ENCODE data around the gene C1QL1.

Gene C1QL1

DNA sequence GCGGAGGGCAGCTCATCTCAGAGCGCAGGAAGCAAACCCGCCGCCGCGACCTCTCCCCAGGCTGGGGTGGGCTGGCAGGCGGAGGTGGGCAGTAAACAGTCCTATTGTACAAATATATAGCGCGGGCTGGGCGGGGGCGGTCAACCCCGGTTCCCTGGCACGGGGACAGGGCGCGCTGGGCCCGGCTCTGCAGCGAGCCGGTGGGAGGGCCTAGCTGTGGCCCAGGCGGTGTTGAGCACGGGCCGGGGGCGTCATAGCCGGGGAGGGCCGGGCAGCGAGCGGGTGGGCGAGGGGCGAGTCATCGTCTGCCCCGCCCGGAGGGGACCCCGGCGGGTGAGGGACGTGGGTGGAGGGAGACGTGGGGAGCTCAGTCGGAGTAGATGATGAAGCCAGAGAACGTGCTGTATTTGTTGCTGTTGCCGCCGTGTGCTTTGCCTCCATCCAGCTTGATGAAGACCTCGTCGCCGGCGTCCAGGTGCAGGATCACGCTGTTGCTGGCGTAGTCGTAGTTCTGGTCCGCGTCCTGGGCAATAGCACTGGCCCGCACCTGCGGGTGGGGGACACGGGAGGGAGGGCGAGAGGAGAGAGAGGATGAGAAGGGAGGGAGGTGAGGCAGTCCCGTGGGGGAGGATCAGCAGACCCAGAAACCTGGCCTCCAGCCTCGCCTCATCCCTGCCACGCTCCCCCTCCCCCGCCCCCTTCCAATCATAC, 8.1 kb downstream of the C1QL1 start:
- POLR2A ChIA-PET, result interaction anchor here (0.5 kb wide), 1 partner anchor 188 kb away, joined by 3 read pairs; the partner anchor contains the start of gene HEXIM1
- TF ChIP-seq, protein P1, sequence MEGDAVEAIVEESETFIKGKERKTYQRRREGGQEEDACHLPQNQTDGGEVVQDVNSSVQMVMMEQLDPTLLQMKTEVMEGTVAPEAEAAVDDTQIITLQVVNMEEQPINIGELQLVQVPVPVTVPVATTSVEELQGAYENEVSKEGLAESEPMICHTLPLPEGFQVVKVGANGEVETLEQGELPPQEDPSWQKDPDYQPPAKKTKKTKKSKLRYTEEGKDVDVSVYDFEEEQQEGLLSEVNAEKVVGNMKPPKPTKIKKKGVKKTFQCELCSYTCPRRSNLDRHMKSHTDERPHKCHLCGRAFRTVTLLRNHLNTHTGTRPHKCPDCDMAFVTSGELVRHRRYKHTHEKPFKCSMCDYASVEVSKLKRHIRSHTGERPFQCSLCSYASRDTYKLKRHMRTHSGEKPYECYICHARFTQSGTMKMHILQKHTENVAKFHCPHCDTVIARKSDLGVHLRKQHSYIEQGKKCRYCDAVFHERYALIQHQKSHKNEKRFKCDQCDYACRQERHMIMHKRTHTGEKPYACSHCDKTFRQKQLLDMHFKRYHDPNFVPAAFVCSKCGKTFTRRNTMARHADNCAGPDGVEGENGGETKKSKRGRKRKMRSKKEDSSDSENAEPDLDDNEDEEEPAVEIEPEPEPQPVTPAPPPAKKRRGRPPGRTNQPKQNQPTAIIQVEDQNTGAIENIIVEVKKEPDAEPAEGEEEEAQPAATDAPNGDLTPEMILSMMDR (IDR thresholded peaks at IDR 0.05; ENCODE audit: control extremely low read depth, extremely low read depth, low read depth, missing control alignments), result no peak
- no peak for DNase-seq (ENCODE audit: extremely low spot score)
- CTCF ChIA-PET, result interaction anchor here (1.1 to 3.9 kb wide), 3 partner anchors 9 to 175 kb away, joined by 3 to 11 read pairs (median 4); partner anchors contain the start of gene ACBD4

- DNase-seq (ENCODE audit: extremely low spot score), result no peak
- TF ChIP-seq, protein P1 (IDR thresholded peaks at IDR 0.05; ENCODE audit: control extremely low read depth, extremely low read depth, low read depth, missing control alignments), result no peak
- CTCF ChIA-PET, result interaction anchor here (1.2 to 2.1 kb wide), 5 partner anchors 8 to 63 kb away, joined by 3 to 7 read pairs (median 3); no protein-coding TSS in a partner anchor
- POLR2A ChIA-PET, result no interaction called here
Measured at GRCh38 chr17:44956998-44957981, 10.8 kb downstream of the C1QL1 start.

DNA sequence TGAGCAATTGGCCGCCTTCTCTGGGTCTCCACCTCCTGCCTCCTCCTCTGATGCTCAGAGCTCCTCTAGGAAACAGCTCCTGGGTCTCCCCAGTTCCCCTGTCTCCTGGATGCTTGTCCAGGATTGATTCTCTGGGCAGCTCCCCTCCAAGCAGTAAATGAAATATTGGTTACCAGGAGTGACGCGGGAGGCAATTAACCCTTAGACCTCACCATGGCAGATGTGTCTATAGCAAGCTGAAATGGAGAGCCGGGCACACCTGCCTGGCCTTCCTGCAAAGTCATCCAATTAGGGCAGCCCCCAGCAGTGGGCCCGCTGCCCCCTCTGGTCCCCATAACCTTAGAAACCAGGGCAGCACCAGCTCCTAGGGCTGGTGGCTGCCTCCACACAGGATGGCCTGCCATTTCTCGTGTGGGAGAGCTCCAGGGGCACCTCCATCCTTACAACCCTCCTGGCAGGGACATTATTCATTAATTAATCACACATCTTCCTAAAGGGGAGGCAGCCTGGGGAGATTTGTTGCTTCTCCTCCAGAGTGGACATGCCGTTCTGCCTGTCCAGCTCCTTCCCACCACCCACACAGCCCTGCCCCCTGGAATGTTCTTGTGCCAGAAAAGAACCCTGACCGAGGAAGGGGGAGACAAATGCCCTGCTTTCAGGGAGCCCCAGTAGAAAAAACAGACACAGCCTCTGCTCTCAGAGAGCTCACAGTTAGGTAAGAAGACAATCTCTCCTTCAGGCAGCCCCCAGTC, 12.3 kb downstream of the C1QL1 start:
- TF ChIP-seq, protein P1 (IDR thresholded peaks at IDR 0.05; ENCODE audit: control extremely low read depth, extremely low read depth, low read depth, missing control alignments), result no peak
- DNase-seq (ENCODE audit: extremely low spot score), result no peak
- CTCF ChIA-PET, result interaction anchor here (0.9 to 2.1 kb wide), 6 partner anchors 9 to 179 kb away, joined by 3 to 7 read pairs (median 4); partner anchors contain the start of genes ACBD4 and C1QL1
- POLR2A ChIA-PET, result no interaction called here

- ChIA-PET CTCF (interaction anchor here (0.8 to 1.9 kb wide), 2 partner anchors 33 to 182 kb away, joined by 3 to 5 read pairs; no protein-coding TSS in a partner anchor), POLR2A (no interaction called here)
- TF ChIP-seq, protein P1 (IDR thresholded peaks at IDR 0.05; ENCODE audit: control extremely low read depth, extremely low read depth, low read depth, missing control alignments), result no peak
- DNase-seq (ENCODE audit: extremely low spot score), result no peak
Measured at GRCh38 chr17:44952946-44953475, 15.1 kb downstream of the C1QL1 start.

DNA sequence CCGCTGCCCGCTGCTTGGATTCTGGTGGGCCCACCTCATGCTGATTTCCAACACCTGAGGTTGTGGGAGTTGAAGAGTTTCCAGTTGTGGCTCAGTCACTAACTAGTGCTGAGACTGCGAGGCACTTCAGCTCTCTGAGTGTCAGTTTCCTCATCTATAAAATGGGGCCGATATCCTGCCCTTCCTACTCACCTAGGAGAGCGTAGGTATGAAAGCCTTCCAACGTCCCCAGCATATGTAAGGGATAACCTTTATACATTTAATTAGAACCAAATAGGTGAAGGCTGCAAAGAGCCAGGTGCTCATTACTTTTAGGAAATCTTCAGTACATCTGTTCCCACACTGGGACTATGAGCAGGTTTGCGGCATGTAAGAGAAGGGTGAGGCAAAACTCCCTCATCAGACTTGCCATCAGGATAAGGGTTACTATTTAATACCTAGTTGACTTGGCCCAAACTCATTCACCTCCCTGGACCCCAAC, 19.7 kb downstream of the C1QL1 start:
- ChIA-PET POLR2A (no interaction called here), CTCF (interaction anchor here (0.7 kb wide), 1 partner anchor 28 kb away, joined by 3 read pairs; no protein-coding TSS in a partner anchor)
- TF ChIP-seq, protein P1 (IDR thresholded peaks at IDR 0.05; ENCODE audit: control extremely low read depth, extremely low read depth, low read depth, missing control alignments), result no peak
- DNase-seq (ENCODE audit: extremely low spot score), result no peak

Data from GM10248 (cell line).